Endothelial cell of umbilical vein (primary cell): ENCODE results near the gene CYP2A7. TPM values are rescaled to one million over a fixed set of nuclear protein-coding genes. Genes with fewer than 3 reads are reported as not detected.
"Not testable (repeated sequence)": the region's sequence is repeated elsewhere in the genome, so short reads cannot be mapped to it uniquely, and the experiment has no call there.

Experiments used
- BruUV-seq: library from RNA; stranded (reverse); fragments of 400-500 nt; replicated peaks from 2 replicates; lab custom pipeline; 2021; lab: Mats Ljungman, UMichigan
- CTCF ChIA-PET: fragments of 300-600, 350-600 bp; sonication (Branson Sonifier 250); formaldehyde crosslinking; loops from one replicate; lab custom pipeline; 2021; ENCODE audit warnings: antibody characterized with exemption, inconsistent platforms; lab: Charles Lee
- POLR2A ChIA-PET: fragments of 300-600, 350-600 bp; sonication (Branson Sonifier 250); formaldehyde crosslinking; loops from one replicate; lab custom pipeline; 2021; ENCODE audit warnings: antibody characterized with exemption, inconsistent platforms; lab: Charles Lee
- DNase-seq: peaks from one replicate; pipeline ENCODE4 v3.0.0-alpha.2; 2011; ENCODE audit warnings: low read depth, low spot score
- FAIRE-seq: peaks from 2 replicates; lab custom pipeline; 2011; peaks lifted over from hg19 to GRCh38; lab: Jason Lieb, UNC
- H2AFZ ChIP-seq: 2 replicates; pipeline ENCODE4 v1.6.0; 2012; ENCODE audit warnings: low read depth, low read length, control low read depth, inconsistent platforms
- H3K27ac ChIP-seq: 2 replicates; pipeline ENCODE4 v1.5.1; 2011; ENCODE audit warnings: low read depth, mild to moderate bottlenecking, control low read depth, low read length, moderate library complexity; ENCODE audit not compliant: insufficient read depth
- H3K27me3 ChIP-seq, 2 experiments: 2 replicates each; pipeline versions ENCODE4 v1.6.0 to v1.6.1; 2011; ENCODE audit warnings: low read length in 2 of 2, mixed read lengths in 1 of 2; ENCODE audit not compliant: control insufficient read depth in 2 of 2, insufficient read depth in 2 of 2
- H3K36me3 ChIP-seq, 2 experiments: 2 replicates in 1 of 2; 3 replicates in 1 of 2; pipeline ENCODE4 v1.5.1; 2011; ENCODE audit warnings: low read length in 2 of 2, mild to moderate bottlenecking in 1 of 2, moderate library complexity in 1 of 2; ENCODE audit not compliant: control insufficient read depth in 2 of 2, insufficient read depth in 2 of 2; ENCODE audit errors: extremely low read depth in 1 of 2
- H3K4me1 ChIP-seq: 3 replicates; pipeline ENCODE4 v1.5.1; 2011; ENCODE audit warnings: mild to moderate bottlenecking, low read length; ENCODE audit not compliant: control insufficient read depth, insufficient read depth; ENCODE audit errors: extremely low read depth
- H3K4me2 ChIP-seq: 2 replicates; pipeline ENCODE4 v1.6.1; 2011; ENCODE audit warnings: low read length, control low read depth, mixed read lengths; ENCODE audit not compliant: insufficient read depth
- H3K4me3 ChIP-seq, 3 experiments: fragments of 200-600 bp in 1 of 3; sonication (generic), shearing (Covaris generic) in 1 of 3; replicated peaks in 1 of 3; 2 replicates each; pipeline ENCODE4 v1.5.1; 2011 to 2016; ENCODE audit warnings: control low read depth in 3 of 3, low read length in 3 of 3, mild to moderate bottlenecking in 2 of 3, inconsistent platforms in 1 of 3, low read depth in 1 of 3, moderate library complexity in 1 of 3; ENCODE audit not compliant: insufficient read depth in 1 of 3
- H3K79me2 ChIP-seq: 2 replicates; pipeline ENCODE4 v1.6.0; 2012; ENCODE audit warnings: low read length, inconsistent platforms; ENCODE audit not compliant: control insufficient read depth, insufficient read depth
- H3K9ac ChIP-seq: replicated peaks from 2 replicates; pipeline ENCODE3; 2011; ENCODE audit warnings: low read length, control low read depth; ENCODE audit not compliant: insufficient read depth; ENCODE audit errors: extremely low read depth
- H3K9me1 ChIP-seq: replicated peaks from 3 replicates; pipeline ENCODE4 v1.6.0; 2011; ENCODE audit warnings: mild to moderate bottlenecking, low read length; ENCODE audit not compliant: control insufficient read depth, insufficient read depth; ENCODE audit errors: extremely low read depth
- H3K9me3 ChIP-seq: replicated peaks from 2 replicates; pipeline ENCODE4 v1.5.1; 2012; ENCODE audit warnings: low read length, inconsistent platforms; ENCODE audit not compliant: control insufficient read depth, insufficient read depth
- H4K20me1 ChIP-seq: replicated peaks from 2 replicates; pipeline ENCODE3; 2011; ENCODE audit warnings: mild to moderate bottlenecking, low read length; ENCODE audit not compliant: control insufficient read depth, insufficient read depth; ENCODE audit errors: extremely low read depth
- dilution Hi-C: fragments of 300-500 bp; cut with MboI; formaldehyde crosslinking; loops from one replicate; pipeline ENCODE4 v1.15.0; 2019; ENCODE audit warnings: low sequenced_read_pairs; ENCODE audit not compliant: extremely low pct_ligation_motif_present
- intact Hi-C: fragments of 100-400 bp; cut with micrococcal nuclease; formaldehyde crosslinking; loops from one replicate; pipeline ENCODE4 v1.10.0; 2022
- polyA plus RNA-seq, 4 experiments: library from polyadenylated mRNA; depleted of rRNA in 3 of 4; stranded (reverse) in 3 of 4; unstranded in 1 of 4; fragments of >200 nt; gene quantifications; 2 replicates each; pipeline versions ENCODE4 v1.2.1 to v1.2.3, GENCODE V29; 2011 to 2012; ENCODE audit warnings: missing spikeins in 1 of 4
- total RNA-seq: library from RNA; stranded (reverse); gene quantifications from 2 replicates; pipeline ENCODE4 v1.2.3, GENCODE V29; 2021

CYP2A7 gene
- total and polyA plus RNA-seq, 2 donors (not counting 3 experiments of a cell fraction or from before 2014, with no cell fraction given), result not detected

DNA sequence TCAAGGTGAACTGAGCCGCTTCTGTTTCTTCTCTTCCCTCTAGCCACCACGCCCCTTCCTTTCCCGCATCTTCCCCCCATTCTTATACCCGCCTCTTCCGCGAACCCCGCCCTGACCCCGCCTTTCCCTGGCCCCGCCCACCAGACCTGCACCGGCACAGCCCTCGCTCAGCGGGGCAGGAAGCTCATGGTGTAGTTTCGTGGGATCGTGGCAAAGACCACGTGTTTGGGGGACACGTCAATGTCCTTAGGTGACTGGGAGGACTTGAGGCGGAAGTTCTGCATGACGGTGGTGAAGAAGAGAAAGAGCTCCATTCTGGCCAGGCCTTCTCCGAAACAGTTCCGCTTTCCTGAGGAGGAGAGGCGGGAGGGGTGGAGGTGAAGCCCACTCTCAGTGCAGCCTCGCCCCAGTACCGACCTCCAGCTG lies 6.5 kb downstream of the CYP2A7 start:
- H3K4me1 ChIP-seq, H3K27ac ChIP-seq, H3K4me2 ChIP-seq, H3K9me1 ChIP-seq, H4K20me1 ChIP-seq, intact Hi-C loops, H3K4me3 ChIP-seq, POLR2A ChIA-PET, H3K27me3 ChIP-seq, H3K9ac ChIP-seq, dilution Hi-C loops, H3K36me3 ChIP-seq, CTCF ChIA-PET, FAIRE-seq, H2AFZ ChIP-seq, BruUV-seq, H3K79me2 ChIP-seq, H3K9me3 ChIP-seq, DNase-seq: not testable (repeated sequence)

- H3K9me1 ChIP-seq, H2AFZ ChIP-seq, H3K27me3 ChIP-seq, POLR2A ChIA-PET, H3K9ac ChIP-seq, CTCF ChIA-PET, H3K4me1 ChIP-seq, H3K79me2 ChIP-seq, DNase-seq, intact Hi-C loops, dilution Hi-C loops, H3K9me3 ChIP-seq, H3K4me3 ChIP-seq, H3K4me2 ChIP-seq, BruUV-seq, H4K20me1 ChIP-seq, H3K36me3 ChIP-seq, H3K27ac ChIP-seq, FAIRE-seq: not testable (repeated sequence)
Measured at GRCh38 chr19:40874874-40875273, 7.2 kb downstream of the CYP2A7 start.

DNA sequence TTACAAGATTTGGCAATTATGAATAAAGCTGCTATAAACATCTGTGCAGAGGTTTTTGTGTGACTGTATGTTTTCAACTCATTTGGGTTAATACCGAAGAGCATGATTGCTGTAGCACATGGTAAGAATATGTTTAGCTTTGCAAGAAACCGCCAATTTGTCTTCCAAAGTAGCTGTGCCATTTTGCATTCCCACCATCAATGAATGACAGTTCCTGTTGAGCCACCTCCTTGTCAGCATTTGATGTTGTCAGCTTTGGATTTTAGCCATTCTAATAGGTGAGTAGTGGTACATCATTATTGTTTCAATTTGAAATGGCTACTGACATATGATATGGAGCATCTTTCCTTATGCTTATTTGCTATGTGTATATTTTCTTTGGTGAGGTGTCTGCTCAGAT lies 8.2 kb downstream of the CYP2A7 start:
- H3K4me2 ChIP-seq, H3K4me3 ChIP-seq, H3K27me3 ChIP-seq, DNase-seq, H3K27ac ChIP-seq, H4K20me1 ChIP-seq, H3K79me2 ChIP-seq, H3K4me1 ChIP-seq, H2AFZ ChIP-seq, dilution Hi-C loops, CTCF ChIA-PET, H3K9ac ChIP-seq, POLR2A ChIA-PET, H3K9me1 ChIP-seq, H3K36me3 ChIP-seq, FAIRE-seq, intact Hi-C loops, H3K9me3 ChIP-seq, BruUV-seq: not testable (repeated sequence)
